NT2/D1 (cell line): Measurements from ENCODE around the gene EPHB2.

Experiments used
- DNase-seq: peaks from one replicate; pipeline ENCODE4 v3.0.0-alpha.2; 2011; ENCODE audit warnings: low read depth, low spot score
- H3K27me3 ChIP-seq: 2 replicates; pipeline ENCODE4 v1.6.0; 2011; ENCODE audit warnings: mild to moderate bottlenecking; ENCODE audit not compliant: insufficient read length, insufficient read depth
- H3K36me3 ChIP-seq: 2 replicates; pipeline ENCODE4 v1.6.1; 2011; ENCODE audit warnings: mild to moderate bottlenecking, low read length, mixed read lengths; ENCODE audit not compliant: insufficient read depth, insufficient read length
- H3K4me1 ChIP-seq: 2 replicates; pipeline ENCODE4 v1.5.1; 2011; ENCODE audit not compliant: insufficient read depth, insufficient read length
- H3K4me3 ChIP-seq: 2 replicates; pipeline ENCODE4 v1.5.1; 2011; ENCODE audit warnings: low read depth; ENCODE audit not compliant: insufficient read length
- H3K9ac ChIP-seq: 2 replicates; pipeline ENCODE4 v1.6.0; 2011; ENCODE audit warnings: low read depth; ENCODE audit not compliant: insufficient read length
- H3K9me3 ChIP-seq: 2 replicates; pipeline ENCODE4 v1.5.1; 2011; ENCODE audit warnings: mild to moderate bottlenecking, low read length; ENCODE audit not compliant: insufficient read depth
- SUZ12 ChIP-seq: IDR thresholded peaks from 2 replicates; pipeline ENCODE4 v1.6.1; 2011; ENCODE audit not compliant: insufficient read length, insufficient read depth; ENCODE audit errors: extremely low read depth
- YY1 ChIP-seq: IDR thresholded peaks from 2 replicates; pipeline ENCODE4 v1.6.1; 2011; ENCODE audit not compliant: insufficient read length, insufficient read depth
- ZNF274 ChIP-seq: IDR thresholded peaks from 2 replicates; pipeline ENCODE4 v1.6.1; 2011; ENCODE audit warnings: mild to moderate bottlenecking, low read depth, low read length

The EPHB2 gene

GRCh38 chr1:22814176-22815042 lies 103.8 kb downstream of the EPHB2 start:
- no peaks in the 10 kb centered on the region for H3K27me3 ChIP-seq
- no peak for DNase-seq
- H3K4me1 ChIP-seq = peaks cover 9% of the 10 kb centered on the region
- TF ChIP-seq ZNF274 (no peak), SUZ12 (no peak), YY1 (no peak)
- no peaks in the 10 kb centered on the region for H3K36me3 ChIP-seq
- no peak overlapping the region for H3K4me3 ChIP-seq
- H3K9ac ChIP-seq = no peak overlapping the region
- no peaks in the 10 kb centered on the region for H3K9me3 ChIP-seq

GRCh38 chr1:22815043-22815365 lies 104.4 kb downstream of the EPHB2 start:
- DNase-seq = no peak
- Histone ChIP-seq H3K27me3 (no peaks in the 10 kb centered on the region), H3K9me3 (no peaks in the 10 kb centered on the region), H3K4me3 (no peak overlapping the region), H3K36me3 (no peaks in the 10 kb centered on the region), H3K4me1 (peaks cover 9% of the 10 kb centered on the region), H3K9ac (no peak overlapping the region)
- TF ChIP-seq ZNF274 (no peak), SUZ12 (no peak)

- TF ChIP-seq SUZ12 = no peak
- no peak for TF ChIP-seq ZNF274
- TF ChIP-seq YY1 = no peak
- no peak overlapping the region for H3K9ac ChIP-seq
- H3K27me3 ChIP-seq = no peaks in the 10 kb centered on the region
- no peaks in the 10 kb centered on the region for H3K9me3 ChIP-seq
- peaks cover 9% of the 10 kb centered on the region for H3K4me1 ChIP-seq
- no peak for DNase-seq
- no peaks in the 10 kb centered on the region for H3K36me3 ChIP-seq
- no peak overlapping the region for H3K4me3 ChIP-seq
Observed at GRCh38 chr1:22815421-22816066, 104.9 kb downstream of the EPHB2 start.

- peaks cover 9% of the 10 kb centered on the region for H3K4me1 ChIP-seq
- H3K36me3 ChIP-seq = no peaks in the 10 kb centered on the region
- H3K9ac ChIP-seq = no peak overlapping the region
- no peaks in the 10 kb centered on the region for H3K27me3 ChIP-seq
- TF ChIP-seq YY1 = no peak
- no peak for TF ChIP-seq SUZ12
- no peak for TF ChIP-seq ZNF274
- DNase-seq = no peak
- no peak overlapping the region for H3K4me3 ChIP-seq
- H3K9me3 ChIP-seq = no peaks in the 10 kb centered on the region
Observed at GRCh38 chr1:22816067-22816775, 105.6 kb downstream of the EPHB2 start.

GRCh38 chr1:22816803-22817202 lies 106.2 kb downstream of the EPHB2 start:
- no peak for DNase-seq
- Histone ChIP-seq H3K9ac (no peak overlapping the region), H3K4me3 (no peak overlapping the region), H3K27me3 (no peaks in the 10 kb centered on the region), H3K4me1 (peaks cover 9% of the 10 kb centered on the region), H3K9me3 (no peaks in the 10 kb centered on the region), H3K36me3 (no peaks in the 10 kb centered on the region)
- TF ChIP-seq ZNF274 (no peak), SUZ12 (no peak), YY1 (no peak)

GRCh38 chr1:22817462-22817861 lies 106.8 kb downstream of the EPHB2 start:
- TF ChIP-seq ZNF274 = no peak
- no peak for TF ChIP-seq SUZ12
- no peak for TF ChIP-seq YY1
- no peaks in the 10 kb centered on the region for H3K9me3 ChIP-seq
- no peak overlapping the region for H3K4me3 ChIP-seq
- no peak for DNase-seq
- H3K4me1 ChIP-seq = peaks cover 9% of the 10 kb centered on the region
- no peaks in the 10 kb centered on the region for H3K27me3 ChIP-seq
- H3K36me3 ChIP-seq = no peaks in the 10 kb centered on the region
- no peak overlapping the region for H3K9ac ChIP-seq

GRCh38 chr1:22818061-22818770 lies 107.6 kb downstream of the EPHB2 start:
- H3K4me3 ChIP-seq = no peak overlapping the region
- no peaks in the 10 kb centered on the region for H3K36me3 ChIP-seq
- no peaks in the 10 kb centered on the region for H3K27me3 ChIP-seq
- peaks cover 9% of the 10 kb centered on the region for H3K4me1 ChIP-seq
- no peak for DNase-seq
- no peak for TF ChIP-seq ZNF274
- TF ChIP-seq SUZ12 = no peak
- TF ChIP-seq YY1 = no peak
- H3K9me3 ChIP-seq = no peaks in the 10 kb centered on the region
- H3K9ac ChIP-seq = no peak overlapping the region
